Activated CD8-positive, alpha-beta T cell treated with anti-CD3 and anti-CD28 coated beads, Interleukin-2, amount 10 ng/mL, durations not matched to agents 7 days and 5 days (primary cell): ENCODE results near the gene FBXW8. TPM values are rescaled to one million over a fixed set of nuclear protein-coding genes. Genes with fewer than 3 reads are reported as not detected.
"Not testable (repeated sequence)": the region's sequence is repeated elsewhere in the genome, so short reads cannot be mapped to it uniquely, and the experiment has no call there.

Source experiments
- ATAC-seq: fragments of 150-1000 bp; cut with Tn5 transposase; one replicate; pipeline ENCODE4 v1.10.0; 2021; ENCODE audit warnings: moderate library complexity
- CTCF ChIA-PET: fragments of 350-600 bp; sonication (Branson Sonifier 250); formaldehyde crosslinking; loops from one replicate; lab custom pipeline; 2021; ENCODE audit warnings: antibody characterized with exemption; lab: Charles Lee
- POLR2A ChIA-PET: fragments of 350-600 bp; sonication (Branson Sonifier 250); formaldehyde crosslinking; loops from one replicate; lab custom pipeline; 2021; ENCODE audit warnings: antibody characterized with exemption; lab: Charles Lee
- DNase-seq: peaks from one replicate; pipeline ENCODE4 v3.0.0-alpha.2; 2020
- H3K27ac Mint-ChIP-seq: one replicate; pipeline ENCODE4 v1.8.0; 2021; ENCODE audit warnings: mild to moderate bottlenecking, mixed read lengths
- H3K27me3 Mint-ChIP-seq: one replicate; pipeline ENCODE4 v1.8.0; 2021; ENCODE audit warnings: low read depth, mixed read lengths
- H3K36me3 Mint-ChIP-seq: one replicate; pipeline ENCODE4 v1.8.0; 2021; ENCODE audit warnings: low read depth, mixed read lengths
- H3K4me1 Mint-ChIP-seq: one replicate; pipeline ENCODE4 v1.8.0; 2021; ENCODE audit warnings: low read depth, mixed read lengths
- H3K4me3 Mint-ChIP-seq: one replicate; pipeline ENCODE4 v1.8.0; 2021; ENCODE audit warnings: mild to moderate bottlenecking, mixed read lengths
- H3K9me3 Mint-ChIP-seq: one replicate; pipeline ENCODE4 v1.8.0; 2022; ENCODE audit warnings: mixed read lengths; ENCODE audit not compliant: insufficient read depth
- total RNA-seq, 2 experiments: library from RNA; stranded (reverse); gene quantifications; one replicate each; pipeline ENCODE4 v1.2.3, GENCODE V29; 2021

The FBXW8 gene
- total RNA-seq, 2 experiments from 2014 or later, result 12.4 to 12.9 TPM

GRCh38 chr12:117047810-117048584 is 137.2 kb downstream of the FBXW8 start:
- Mint-ChIP-seq H3K4me3 (no peak overlapping the region), H3K27me3 (no peaks in the 10 kb centered on the region), H3K27ac (no peak overlapping the region), H3K4me1 (peaks cover 26% of the 10 kb centered on the region), H3K36me3 (peaks cover 22% of the 10 kb centered on the region), H3K9me3 (no peaks in the 10 kb centered on the region)
- ATAC-seq (no peak), DNase-seq (no peak)
- ChIA-PET CTCF (no interaction called here), POLR2A (no interaction called here)

- no peak overlapping the region for H3K27ac Mint-ChIP-seq
- ATAC-seq, result no peak
- peaks cover 28% of the 10 kb centered on the region for H3K4me1 Mint-ChIP-seq
- DNase-seq, result no peak
- H3K36me3 Mint-ChIP-seq, result peaks cover 22% of the 10 kb centered on the region
- H3K9me3 Mint-ChIP-seq, result no peaks in the 10 kb centered on the region
- no peaks in the 10 kb centered on the region for H3K27me3 Mint-ChIP-seq
- POLR2A ChIA-PET, result no interaction called here
- no peak overlapping the region for H3K4me3 Mint-ChIP-seq
- CTCF ChIA-PET, result no interaction called here
Measured at GRCh38 chr12:117048585-117048904, 137.8 kb downstream of the FBXW8 start.

- CTCF ChIA-PET, result interaction anchor here (1.1 kb wide), 1 partner anchor 23 kb away, joined by 5 read pairs; no protein-coding TSS in a partner anchor
- Mint-ChIP-seq H3K27ac (no peak overlapping the region), H3K4me1 (peaks cover 28% of the 10 kb centered on the region), H3K9me3 (no peaks in the 10 kb centered on the region), H3K36me3 (peaks cover 22% of the 10 kb centered on the region), H3K27me3 (no peaks in the 10 kb centered on the region), H3K4me3 (no peak overlapping the region)
- DNase-seq (no peak), ATAC-seq (no peak)
- POLR2A ChIA-PET, result no interaction called here
Measured at GRCh38 chr12:117049295-117049694, 138.5 kb downstream of the FBXW8 start.

GRCh38 chr12:117050060-117050459 is 139.3 kb downstream of the FBXW8 start:
- peaks cover 24% of the 10 kb centered on the region for H3K36me3 Mint-ChIP-seq
- no peak overlapping the region for H3K27ac Mint-ChIP-seq
- POLR2A ChIA-PET, result no interaction called here
- no peaks in the 10 kb centered on the region for H3K27me3 Mint-ChIP-seq
- H3K4me1 Mint-ChIP-seq, result peaks cover 24% of the 10 kb centered on the region
- H3K9me3 Mint-ChIP-seq, result no peaks in the 10 kb centered on the region
- DNase-seq (no peak), ATAC-seq (no peak)
- CTCF ChIA-PET, result interaction anchor here (1.1 kb wide), 1 partner anchor 24 kb away, joined by 5 read pairs; no protein-coding TSS in a partner anchor
- no peak overlapping the region for H3K4me3 Mint-ChIP-seq

GRCh38 chr12:117051380-117051779 is 140.6 kb downstream of the FBXW8 start:
- Mint-ChIP-seq H3K4me1 (peaks cover 13% of the 10 kb centered on the region), H3K27me3 (no peaks in the 10 kb centered on the region), H3K9me3 (no peaks in the 10 kb centered on the region), H3K4me3 (no peak overlapping the region), H3K36me3 (peaks cover 30% of the 10 kb centered on the region), H3K27ac (no peak overlapping the region)
- no peak for DNase-seq
- ChIA-PET CTCF (interaction anchor here (1.5 kb wide), 1 partner anchor 68 kb away, joined by 4 read pairs; no protein-coding TSS in a partner anchor), POLR2A (interaction anchor here (1.1 kb wide), 1 partner anchor 12 kb away, joined by 5 read pairs; no protein-coding TSS in a partner anchor)
- no peak for ATAC-seq

GRCh38 chr12:117052386-117053049 is 141.8 kb downstream of the FBXW8 start:
- CTCF ChIA-PET, result interaction anchor here (1.4 kb wide), 1 partner anchor 27 kb away, joined by 5 read pairs; no protein-coding TSS in a partner anchor
- no peak for DNase-seq
- H3K27ac Mint-ChIP-seq, result peak overlapping the region; percentile 41

GRCh38 chr12:117053050-117053400 is 142.3 kb downstream of the FBXW8 start:
- CTCF ChIA-PET, result interaction anchor here (1.4 kb wide), 1 partner anchor 27 kb away, joined by 5 read pairs; no protein-coding TSS in a partner anchor
- POLR2A ChIA-PET, result interaction anchor here (1.0 kb wide), 1 partner anchor 10 kb away, joined by 6 read pairs; no protein-coding TSS in a partner anchor
- no peak overlapping the region for H3K4me3 Mint-ChIP-seq
- H3K27ac Mint-ChIP-seq, result peak overlapping the region; percentile 41
- ATAC-seq, result no peak
- H3K36me3 Mint-ChIP-seq, result peaks cover 37% of the 10 kb centered on the region
- H3K4me1 Mint-ChIP-seq, result peaks cover 14% of the 10 kb centered on the region
- no peaks in the 10 kb centered on the region for H3K9me3 Mint-ChIP-seq
- DNase-seq, result no peak
- H3K27me3 Mint-ChIP-seq, result no peaks in the 10 kb centered on the region

More at GRCh38 chr12:117052386-117053049, 141.8 kb downstream of the FBXW8 start:
- POLR2A ChIA-PET, result interaction anchor here (0.6 to 1.0 kb wide), 2 partner anchors 10 to 770 kb away, joined by 3 to 6 read pairs; no protein-coding TSS in a partner anchor
- Mint-ChIP-seq H3K36me3 (peaks cover 36% of the 10 kb centered on the region), H3K4me1 (peaks cover 13% of the 10 kb centered on the region), H3K9me3 (no peaks in the 10 kb centered on the region), H3K27me3 (no peaks in the 10 kb centered on the region), H3K4me3 (no peak overlapping the region)
- no peak for ATAC-seq

GRCh38 chr12:117053597-117054201 is 142.9 kb downstream of the FBXW8 start:
- no peak for DNase-seq
- ATAC-seq, result no peak
- Mint-ChIP-seq H3K9me3 (no peaks in the 10 kb centered on the region), H3K27me3 (no peaks in the 10 kb centered on the region), H3K4me3 (no peak overlapping the region), H3K27ac (peak overlapping the region; percentile 26), H3K4me1 (peaks cover 15% of the 10 kb centered on the region), H3K36me3 (peaks cover 33% of the 10 kb centered on the region)
- ChIA-PET POLR2A (no interaction called here), CTCF (interaction anchor here (1.4 kb wide), 1 partner anchor 28 kb away, joined by 5 read pairs; no protein-coding TSS in a partner anchor)

GRCh38 chr12:117054279-117054678 is 143.5 kb downstream of the FBXW8 start:
- Mint-ChIP-seq H3K4me1 (peaks cover 21% of the 10 kb centered on the region), H3K4me3 (no peak overlapping the region), H3K27me3 (no peaks in the 10 kb centered on the region), H3K27ac (peak overlapping the region; percentile 26), H3K9me3 (no peaks in the 10 kb centered on the region), H3K36me3 (peaks cover 33% of the 10 kb centered on the region)
- ATAC-seq, result no peak
- DNase-seq, result no peak
- CTCF ChIA-PET, result interaction anchor here (0.9 kb wide), 1 partner anchor 28 kb away, joined by 3 read pairs; no protein-coding TSS in a partner anchor
- POLR2A ChIA-PET, result no interaction called here

GRCh38 chr12:117057626-117058025 is 146.9 kb downstream of the FBXW8 start:
- H3K27me3 Mint-ChIP-seq, POLR2A ChIA-PET, CTCF ChIA-PET, H3K9me3 Mint-ChIP-seq, DNase-seq, H3K27ac Mint-ChIP-seq, H3K4me3 Mint-ChIP-seq, ATAC-seq: not testable (repeated sequence)
- H3K36me3 Mint-ChIP-seq, result peaks cover 40% of the 10 kb centered on the region
- H3K4me1 Mint-ChIP-seq, result peaks cover 47% of the 10 kb centered on the region

GRCh38 chr12:117058442-117059072 is 147.8 kb downstream of the FBXW8 start:
- Mint-ChIP-seq H3K9me3 (no peaks in the 10 kb centered on the region), H3K27ac (no peak overlapping the region), H3K27me3 (no peaks in the 10 kb centered on the region), H3K4me3 (no peak overlapping the region), H3K36me3 (peaks cover 46% of the 10 kb centered on the region), H3K4me1 (peaks cover 50% of the 10 kb centered on the region)
- CTCF ChIA-PET, result interaction anchor here (1.0 to 1.6 kb wide), 2 partner anchors 15 to 60 kb away, joined by 3 read pairs; no protein-coding TSS in a partner anchor
- DNase-seq, result no peak
- no peak for ATAC-seq
- POLR2A ChIA-PET, result no interaction called here
